GM19468 (cell line): ENCODE measurements around the gene NIP7.
"Not testable (repeated sequence)": the region's sequence is repeated elsewhere in the genome, so short reads cannot be mapped to it uniquely, and the experiment has no call there.

Source experiments
- ATAC-seq: cut with Tn5 transposase; IDR thresholded peaks from one replicate; pipeline ENCODE4 v1.9.1; 2021; ENCODE audit warnings: mild to moderate bottlenecking, moderate library complexity, moderate number of reproducible peaks; ENCODE audit not compliant: unreplicated experiment; ENCODE audit errors: extremely low read depth

Gene NIP7

DNA sequence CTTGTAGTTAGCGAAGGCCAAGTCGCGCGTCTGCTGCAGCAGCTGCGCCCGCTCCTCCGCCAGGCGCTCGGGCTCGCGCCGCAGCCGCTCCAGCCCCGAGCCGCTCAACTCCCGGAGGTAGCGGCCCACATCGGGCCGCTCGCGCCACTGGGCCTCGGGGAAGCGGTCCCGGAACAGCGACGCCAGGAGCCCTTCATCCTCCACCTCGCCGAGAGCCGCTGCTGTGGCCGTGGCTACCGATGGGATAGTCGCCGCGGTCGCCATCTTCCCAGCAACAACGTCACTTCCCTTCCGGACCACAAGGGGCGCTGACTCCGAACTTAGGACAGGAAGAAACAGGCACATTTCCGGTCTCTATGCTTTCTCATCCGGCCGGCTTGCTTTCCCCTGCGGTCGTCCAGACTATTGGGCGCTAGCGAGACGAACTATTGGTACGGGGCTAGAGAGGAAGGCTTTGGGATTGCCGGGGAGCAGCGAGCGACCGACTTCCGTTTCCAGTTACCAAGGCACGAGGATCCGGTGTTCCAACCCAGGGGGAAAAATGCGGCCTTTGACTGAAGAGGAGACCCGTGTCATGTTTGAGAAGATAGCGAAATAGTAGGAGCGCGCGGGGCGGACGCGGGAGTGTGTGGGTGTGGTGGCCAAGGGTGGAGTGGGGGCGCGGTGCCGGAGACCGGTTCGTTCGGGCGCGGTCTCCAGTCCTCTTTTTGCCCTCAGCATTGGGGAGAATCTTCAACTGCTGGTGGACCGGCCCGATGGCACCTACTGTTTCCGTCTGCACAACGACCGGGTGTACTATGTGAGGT is at the start of gene NIP7, which contains the start of gene COG8:
Gene NIP7 (plus strand): TSS at position 484 of the 806 bp plus-strand sequence. CDS start 58 bp downstream, at position 542.
Gene COG8 (minus strand): TSS at position 276 of the 806 bp plus-strand sequence. CDS start 12 bp downstream, at position 264.
- peak; percentile 85 for ATAC-seq

DNA sequence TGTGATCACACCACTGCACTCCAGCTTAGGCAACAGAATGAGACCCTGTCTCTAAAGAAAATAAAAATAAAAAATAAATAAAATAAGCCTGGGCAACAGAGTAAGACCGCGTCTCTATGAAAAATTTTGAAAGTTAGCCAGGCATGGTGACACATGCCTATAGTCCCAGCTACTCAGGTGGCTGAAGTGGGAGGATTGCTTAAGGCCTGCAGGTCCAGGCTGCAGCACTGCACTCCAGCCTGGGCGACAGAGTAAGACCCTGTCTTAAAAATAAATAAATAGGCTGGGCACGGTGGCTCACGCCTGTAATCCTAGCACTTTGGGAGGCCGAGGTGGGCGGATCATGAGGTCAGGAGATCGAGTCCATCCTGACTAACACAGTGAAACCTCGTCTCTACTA is 47.9 kb upstream of the NIP7 start:
- ATAC-seq: not testable (repeated sequence)

DNA sequence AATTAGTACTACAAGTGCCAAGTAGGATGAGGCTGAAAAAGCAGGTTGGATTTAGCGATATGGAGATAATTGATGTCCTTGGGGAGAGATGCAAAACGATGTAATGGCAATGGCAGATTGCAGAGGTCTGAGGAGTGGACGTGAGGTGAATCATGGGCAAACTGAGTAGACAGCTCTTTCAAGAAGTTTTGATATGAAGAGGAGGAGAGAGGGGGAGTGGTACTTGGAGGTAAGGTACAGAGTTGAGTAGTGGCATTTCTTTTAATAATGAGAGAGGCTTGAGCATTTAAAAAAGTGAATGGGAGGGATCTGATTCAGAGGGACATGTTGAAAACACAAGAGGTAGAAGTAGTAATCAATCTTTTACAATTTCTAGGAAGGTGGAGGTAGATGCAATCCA is 46.2 kb upstream of the NIP7 start:
- no peak for ATAC-seq

DNA sequence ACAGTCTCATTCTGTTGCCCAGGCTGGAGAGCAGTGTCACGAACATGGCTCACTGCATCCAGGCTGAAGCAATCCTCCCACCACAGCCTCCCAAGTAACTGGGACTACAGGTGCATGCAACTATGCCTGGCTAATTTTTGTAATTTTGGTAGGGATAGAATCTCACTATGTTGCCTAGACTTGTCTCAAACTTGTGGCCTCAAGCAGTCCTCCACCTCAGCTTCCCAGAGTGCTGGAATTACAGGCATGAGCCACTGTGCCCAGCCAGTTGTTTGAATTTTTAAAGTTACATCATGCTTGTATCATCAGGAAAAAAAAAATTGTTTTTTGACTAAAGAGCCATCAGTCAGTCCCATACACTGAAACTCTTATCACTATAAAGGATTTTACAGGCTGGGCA is 45.5 kb upstream of the NIP7 start:
- no peak for ATAC-seq

DNA sequence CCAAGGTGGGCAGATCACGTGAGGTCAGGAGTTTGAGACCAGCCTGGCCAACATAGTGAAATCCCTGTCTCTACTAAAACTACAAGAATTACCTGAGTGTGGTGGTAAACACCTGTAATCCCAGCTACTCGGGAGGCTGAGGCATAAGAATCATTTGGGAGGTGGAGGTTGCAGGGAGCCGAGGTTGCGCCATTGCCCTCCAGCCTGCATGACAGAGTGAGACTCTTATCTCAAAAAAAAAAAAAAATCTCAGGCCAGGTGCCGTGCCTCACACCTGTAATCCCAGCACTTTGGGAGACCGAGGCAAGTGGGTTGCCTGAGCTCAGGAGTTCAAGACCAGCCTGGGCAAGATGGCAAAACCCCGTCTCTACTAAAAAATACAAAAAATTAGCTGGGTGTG is 42.8 kb upstream of the NIP7 start:
- ATAC-seq: not testable (repeated sequence)

DNA sequence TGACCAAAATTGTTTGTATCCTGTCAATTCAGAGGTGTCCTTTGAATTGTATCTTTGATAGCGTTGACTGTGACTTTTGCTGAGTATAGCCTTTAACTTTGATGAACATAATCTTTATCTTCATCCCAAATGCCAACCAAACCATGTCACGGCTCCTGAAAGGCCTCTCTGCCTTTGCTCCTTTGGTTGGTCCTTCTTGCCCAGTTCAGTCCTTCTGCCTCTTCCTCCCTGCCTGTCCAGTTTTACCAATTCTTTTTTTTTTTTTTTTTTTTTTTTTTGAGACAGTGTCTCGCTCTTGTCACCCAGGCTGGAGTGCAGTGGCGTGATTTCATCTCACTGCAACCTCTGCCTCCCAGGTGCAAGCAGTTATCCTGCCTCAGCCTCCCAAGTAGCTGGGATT is 41.3 kb upstream of the NIP7 start:
- ATAC-seq: no peak

DNA sequence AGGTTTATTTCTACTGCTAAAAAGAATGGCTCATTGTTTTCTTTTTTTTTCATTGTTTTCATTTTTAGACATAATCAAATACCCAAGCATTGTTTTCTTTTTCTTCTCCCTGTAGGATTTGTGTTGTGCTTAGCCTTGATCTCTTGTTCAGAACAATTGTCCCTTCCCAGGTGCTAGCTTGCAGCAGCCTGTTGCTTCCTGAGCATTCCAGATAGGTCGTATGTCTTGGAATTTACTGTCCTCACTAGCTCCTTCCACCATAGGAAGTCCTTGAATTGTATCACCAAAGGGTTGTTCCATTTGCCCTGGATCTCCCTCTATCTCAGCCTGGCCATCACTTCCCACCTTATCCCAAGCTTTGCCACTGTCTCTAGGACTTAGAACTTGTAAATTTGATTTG is 38.4 kb upstream of the NIP7 start:
- ATAC-seq: no peak

DNA sequence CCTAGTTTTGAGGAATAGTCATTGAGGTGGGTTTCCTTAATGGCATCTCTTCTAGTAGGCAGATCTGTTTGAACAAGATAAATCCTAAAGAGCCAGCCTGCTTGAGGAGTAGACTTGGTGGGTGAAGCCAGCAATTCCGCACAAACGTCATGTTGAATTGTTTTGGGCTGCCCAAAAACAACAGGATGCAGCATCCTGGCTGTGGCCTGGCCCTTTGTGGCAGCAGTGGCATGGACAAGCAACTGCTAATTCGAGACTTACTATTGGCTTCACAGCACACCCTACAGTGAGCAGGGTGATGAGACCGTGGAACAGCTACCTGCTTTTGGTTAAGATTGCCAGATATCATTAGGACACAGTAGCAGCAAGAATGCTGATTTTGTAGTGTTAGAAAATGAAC is 37.7 kb upstream of the NIP7 start:
- no peak for ATAC-seq

DNA sequence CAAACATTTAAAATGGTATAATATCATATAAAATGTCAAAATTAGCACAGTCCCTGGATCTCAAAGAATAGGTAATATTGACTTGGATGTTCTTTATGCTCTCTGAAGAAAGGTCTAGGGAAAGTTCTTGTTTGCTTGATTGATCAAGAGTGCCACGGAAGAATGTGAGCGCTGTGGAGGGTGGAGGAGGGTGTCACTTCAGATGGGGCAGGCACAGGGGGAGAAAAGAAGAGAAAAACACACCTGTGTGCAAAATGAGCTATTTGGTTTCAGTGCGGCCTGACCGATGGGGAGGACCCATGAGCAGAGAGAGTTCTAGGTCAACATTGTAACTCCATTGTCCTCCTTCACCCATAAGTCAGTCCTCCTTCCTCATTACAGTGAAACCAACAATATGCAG is 37.3 kb upstream of the NIP7 start:
- ATAC-seq: no peak

DNA sequence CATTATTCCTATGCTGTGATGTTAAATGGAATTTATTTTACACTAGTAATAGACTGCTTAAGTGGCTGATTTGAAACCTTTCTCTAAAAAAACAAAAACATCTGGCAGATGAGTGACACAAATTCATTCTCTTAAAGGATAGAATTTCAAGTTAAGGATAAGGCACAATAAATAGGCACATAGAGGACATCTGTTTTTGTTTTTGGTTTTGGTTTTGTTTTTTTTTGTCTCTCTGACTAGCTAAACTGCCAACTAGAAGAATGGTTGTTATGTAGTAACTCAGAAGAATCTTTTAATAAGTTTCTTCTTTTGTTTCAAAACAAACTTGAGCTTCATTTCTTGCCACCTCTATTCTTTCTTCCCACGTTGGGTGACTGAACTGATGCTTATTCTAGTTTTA is 33.5 kb upstream of the NIP7 start:
- ATAC-seq: no peak

DNA sequence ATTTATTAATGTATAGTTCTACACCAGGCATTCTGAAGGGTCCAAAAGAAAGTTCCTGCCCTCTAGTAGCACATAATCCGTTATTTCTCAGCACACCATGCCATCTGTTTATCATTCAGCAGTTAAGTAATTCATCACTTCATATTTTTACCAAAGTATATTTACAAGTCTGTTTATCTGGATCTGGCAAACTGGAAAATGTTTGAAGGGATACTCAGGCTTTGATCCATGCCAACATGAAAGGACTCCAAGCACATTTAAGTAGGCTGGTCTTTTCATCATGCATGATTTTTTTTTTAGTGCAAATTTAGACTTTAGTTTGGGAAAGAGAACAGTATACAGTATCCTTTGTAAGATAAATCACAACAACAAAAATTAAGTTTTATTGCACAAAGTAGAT is 32.5 kb upstream of the NIP7 start:
- no peak for ATAC-seq

DNA sequence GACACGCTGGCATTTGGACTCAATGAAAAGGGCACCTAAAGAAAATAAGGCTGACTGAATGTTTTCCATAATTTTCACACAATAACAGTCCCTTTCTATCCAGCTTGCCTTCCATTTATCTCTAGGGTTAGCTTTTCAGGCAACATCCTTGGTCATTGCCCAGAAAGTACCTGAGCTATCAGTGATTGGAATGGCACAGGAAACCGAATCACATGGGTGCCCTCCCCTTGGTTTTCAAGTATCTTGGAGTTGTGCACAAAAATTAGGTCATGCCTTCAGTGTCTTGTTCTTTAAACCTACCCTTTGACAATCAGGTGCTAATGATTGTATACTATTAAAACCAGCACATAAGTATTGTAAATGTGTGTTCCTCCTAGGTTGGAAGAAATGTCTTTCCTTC is 31.7 kb upstream of the NIP7 start:
- ATAC-seq: no peak

DNA sequence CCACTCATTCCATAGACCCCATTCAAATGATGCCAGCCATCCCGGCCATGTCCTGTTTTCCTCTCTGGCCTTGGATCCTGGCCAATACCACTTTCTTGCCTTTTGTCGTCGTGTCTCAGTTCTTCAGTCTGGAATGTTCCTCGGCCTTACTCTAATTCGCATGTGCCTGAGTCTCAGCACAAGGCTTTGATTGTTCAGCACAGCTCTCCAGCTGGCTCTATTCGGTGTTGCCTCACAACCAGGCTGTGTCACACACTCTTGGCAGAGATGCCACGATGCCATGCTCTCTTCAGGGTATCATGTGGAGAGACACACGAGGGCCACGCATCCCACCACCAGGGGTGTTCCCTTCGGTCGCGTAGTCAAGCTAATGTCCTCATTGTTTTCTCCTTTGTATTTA is 30.3 kb upstream of the NIP7 start:
- no peak for ATAC-seq

DNA sequence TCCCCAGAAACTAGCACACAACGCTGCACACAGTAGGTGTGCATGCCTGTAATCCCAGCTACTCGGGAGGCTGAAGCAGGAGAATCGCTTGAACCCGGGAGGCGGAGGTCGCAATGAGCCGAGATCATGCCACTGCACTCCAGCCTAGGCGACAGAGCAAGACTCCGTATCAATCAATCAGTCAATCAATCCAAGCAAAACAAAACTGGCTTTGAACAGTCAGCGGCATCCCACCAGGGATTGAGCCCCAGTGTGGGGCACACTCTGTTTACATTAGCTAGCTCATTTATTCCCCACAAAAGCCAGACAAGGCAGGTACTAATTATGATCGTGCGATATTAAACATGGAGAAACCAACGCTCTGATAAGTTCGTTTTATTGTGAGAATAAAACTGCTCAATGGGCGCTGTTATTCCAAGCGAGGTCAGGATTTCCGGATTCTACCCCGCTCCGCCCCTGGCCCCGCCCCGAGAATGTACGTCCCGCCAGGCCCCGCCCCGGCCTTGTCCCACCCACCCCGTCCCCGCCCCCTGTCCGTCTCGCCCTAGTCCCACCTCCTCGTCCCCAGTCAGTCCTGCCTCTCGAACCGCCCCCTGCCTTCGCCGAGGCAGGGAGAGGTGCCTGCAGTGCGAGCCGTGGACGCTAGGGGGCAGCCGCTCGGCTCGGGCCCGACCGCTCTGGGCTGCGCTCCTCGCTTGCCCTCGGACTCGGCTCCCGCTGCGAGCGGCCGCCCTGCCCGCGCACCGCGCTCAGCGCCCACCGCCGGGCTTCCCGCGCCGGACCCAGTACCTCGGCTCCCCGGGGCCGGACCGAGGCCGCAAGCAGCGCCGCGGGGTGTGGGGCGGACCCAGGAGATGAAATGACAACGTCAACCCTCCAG is 28.7 kb upstream of the NIP7 start, which contains the start of gene VPS4A:
Gene VPS4A (plus strand): TSS at position 698 of the 880 bp plus-strand sequence. CDS start 162 bp downstream, at position 860.
- peak; percentile 70 for ATAC-seq

DNA sequence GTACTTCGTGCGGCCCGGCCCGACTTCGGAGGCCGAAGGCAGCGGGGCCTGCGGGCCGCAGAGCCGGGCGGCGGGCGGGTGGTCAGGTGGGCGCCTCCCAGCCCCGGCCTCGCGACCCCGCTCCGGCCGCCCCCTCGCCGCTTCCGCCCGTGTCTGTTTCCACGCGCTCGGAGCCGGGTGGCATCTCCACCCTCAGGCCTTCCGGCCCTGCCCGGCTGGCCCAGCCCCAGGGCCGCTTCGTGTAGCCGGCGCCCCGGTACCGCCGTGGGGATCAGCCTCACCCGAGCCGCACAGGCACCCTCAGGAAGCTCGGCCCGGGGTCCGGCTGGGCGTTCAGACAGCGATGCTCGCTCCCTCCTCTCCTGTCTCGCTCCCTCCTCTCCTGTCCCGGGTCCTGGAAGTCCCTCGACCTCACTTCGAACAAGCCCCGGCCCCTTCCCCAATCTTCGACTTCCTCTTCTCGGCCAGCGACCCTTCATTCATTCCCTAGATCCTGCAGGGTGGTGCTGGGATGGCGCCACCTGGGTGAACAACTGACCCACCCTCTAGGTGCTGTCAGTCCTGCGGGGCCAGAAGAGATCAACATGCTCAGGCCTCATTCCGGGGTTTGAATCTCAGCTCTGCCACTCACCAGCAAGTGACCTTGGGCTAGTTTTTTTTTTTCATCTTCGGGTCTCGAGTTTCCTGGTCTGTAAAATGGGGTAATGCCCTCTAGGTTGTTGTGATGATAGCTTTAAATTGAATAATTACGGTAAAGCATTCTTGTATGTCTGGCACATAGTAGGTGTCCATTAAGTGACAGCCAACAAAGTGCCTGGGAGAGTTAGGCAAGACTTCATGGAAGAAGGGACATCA is 27.8 kb upstream of the NIP7 start:
- ATAC-seq: peak; percentile 6

DNA sequence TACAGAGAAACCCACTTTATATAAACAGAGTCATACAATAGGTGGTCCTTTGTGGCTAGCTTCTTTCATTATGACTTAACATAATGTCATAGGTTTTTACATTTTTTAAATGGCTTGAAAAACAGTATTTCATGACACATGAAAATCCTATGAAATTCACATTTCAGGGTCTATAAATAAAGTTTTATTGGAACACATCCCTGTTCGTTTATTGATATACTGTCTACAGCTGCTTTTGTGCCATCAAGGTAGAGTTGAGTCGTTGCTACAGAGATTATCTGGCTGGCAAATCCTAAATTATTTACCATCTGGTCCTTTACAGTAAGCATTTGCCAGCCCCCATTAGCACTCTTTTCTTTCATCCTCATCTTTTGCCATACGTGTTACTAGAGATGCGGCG is 26.1 kb upstream of the NIP7 start:
- ATAC-seq: no peak

DNA sequence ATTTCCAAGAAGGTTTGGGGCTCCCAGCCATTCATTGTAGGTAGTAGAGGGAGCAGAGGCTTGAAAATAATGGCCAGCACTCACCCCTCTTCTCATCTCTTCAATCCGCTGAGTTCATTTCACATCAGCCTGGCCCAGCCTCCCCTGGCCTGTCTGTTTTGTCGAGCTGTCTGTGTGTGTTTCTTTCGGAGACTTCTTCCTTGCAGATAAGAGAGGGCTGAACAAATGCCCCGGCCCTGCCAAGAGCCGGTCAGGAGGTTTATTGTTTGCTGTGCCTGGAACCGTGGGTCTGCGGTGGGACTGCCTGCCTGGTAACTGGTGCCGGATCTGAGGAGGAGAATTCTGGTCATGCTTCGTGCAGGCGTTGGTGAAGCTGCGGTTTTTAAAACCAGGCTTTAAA is 25.0 kb upstream of the NIP7 start:
- ATAC-seq: no peak

DNA sequence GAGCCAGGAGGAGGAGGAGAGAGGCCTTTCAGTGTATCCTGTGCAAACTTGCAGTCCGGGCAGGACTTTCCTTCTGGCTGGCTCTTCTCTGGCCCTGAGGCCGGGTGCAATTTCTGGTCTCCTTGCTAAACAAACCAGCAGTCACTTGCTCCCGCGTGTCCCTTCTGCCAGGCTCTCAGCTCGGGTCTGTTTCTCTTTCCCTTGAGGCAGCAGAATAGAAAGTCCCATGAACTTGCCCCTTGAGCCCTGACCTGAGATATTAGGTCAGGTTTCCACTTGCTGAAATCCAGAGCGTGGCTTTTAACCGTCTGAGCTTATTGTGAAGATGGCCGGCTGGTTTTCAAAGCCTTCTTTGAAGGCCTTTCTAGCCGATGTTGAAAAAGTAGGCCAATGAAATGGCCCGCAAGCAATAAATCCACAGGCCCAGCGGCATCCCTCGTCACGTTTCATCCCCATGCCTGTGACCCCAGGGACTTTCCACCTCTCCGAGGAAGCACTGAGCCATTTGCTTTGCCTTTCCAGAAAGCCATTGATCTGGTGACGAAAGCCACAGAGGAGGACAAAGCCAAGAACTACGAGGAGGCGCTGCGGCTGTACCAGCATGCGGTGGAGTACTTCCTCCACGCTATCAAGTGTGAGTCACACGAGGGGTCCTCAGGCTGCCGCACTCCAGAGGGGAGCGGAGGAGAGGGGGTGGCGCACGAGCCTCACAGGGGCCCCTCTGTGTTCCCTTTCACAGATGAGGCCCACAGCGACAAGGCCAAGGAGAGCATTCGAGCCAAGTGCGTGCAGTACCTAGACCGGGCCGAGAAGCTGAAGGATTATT is 23.9 kb upstream of the NIP7 start:
- no peak for ATAC-seq

DNA sequence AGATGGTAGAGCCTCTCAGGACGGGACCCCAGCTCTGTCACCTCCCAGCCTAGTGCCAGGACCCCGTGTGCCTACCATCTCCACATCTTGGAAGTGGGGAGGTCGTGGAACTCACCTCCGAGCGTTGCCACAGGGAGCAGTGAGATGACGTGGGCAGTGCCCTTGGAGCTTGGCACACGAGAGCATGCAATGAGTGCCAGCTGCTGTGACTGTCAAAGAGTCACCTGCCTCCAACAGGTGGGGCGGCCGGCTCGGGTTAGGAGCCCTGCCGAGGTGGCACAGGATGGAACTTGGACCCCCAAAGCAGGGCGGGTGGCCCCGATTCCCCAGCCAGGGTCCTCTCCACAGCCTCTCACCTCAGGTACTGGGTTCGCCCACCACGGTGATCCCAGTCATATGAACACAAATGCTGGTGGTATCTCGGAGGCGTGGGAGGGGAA is 23.0 kb upstream of the NIP7 start:
- no peak for ATAC-seq
